ENCODE measurements around the gene RMDN3. TPM values are rescaled to one million over a fixed set of nuclear protein-coding genes. Genes with fewer than 3 reads are reported as not detected.

The RMDN3 gene
- total RNA-seq, 1 experiment from 2014 or later: 15.7 TPM

DNA sequence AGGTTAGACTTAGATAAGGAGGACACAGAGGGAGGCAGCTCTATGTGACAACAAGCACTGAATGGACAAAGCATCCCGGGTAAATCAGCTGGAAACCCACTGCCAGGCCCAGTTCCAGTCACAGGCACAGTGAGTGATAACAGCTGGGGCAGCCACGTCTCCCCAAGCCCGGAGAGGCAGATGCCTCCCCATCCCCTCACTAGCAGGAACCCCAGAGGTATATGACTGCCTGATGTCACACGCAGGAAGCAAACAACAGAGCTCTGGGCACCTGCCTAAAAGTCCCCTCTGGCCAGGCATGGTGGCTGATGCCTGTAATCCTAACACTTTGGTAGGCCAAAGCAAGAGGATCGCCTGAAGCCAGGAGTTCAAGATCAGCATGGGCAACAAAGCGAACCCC is 32.9 kb upstream of the RMDN3 start:
- no peaks in the 10 kb centered on the region for H3K9me3 ChIP-seq (ENCODE audit: insufficient read depth, low read depth)
- no peaks in the 10 kb centered on the region for H4K20me1 ChIP-seq (ENCODE audit: insufficient read depth)
- TF ChIP-seq, protein P1, sequence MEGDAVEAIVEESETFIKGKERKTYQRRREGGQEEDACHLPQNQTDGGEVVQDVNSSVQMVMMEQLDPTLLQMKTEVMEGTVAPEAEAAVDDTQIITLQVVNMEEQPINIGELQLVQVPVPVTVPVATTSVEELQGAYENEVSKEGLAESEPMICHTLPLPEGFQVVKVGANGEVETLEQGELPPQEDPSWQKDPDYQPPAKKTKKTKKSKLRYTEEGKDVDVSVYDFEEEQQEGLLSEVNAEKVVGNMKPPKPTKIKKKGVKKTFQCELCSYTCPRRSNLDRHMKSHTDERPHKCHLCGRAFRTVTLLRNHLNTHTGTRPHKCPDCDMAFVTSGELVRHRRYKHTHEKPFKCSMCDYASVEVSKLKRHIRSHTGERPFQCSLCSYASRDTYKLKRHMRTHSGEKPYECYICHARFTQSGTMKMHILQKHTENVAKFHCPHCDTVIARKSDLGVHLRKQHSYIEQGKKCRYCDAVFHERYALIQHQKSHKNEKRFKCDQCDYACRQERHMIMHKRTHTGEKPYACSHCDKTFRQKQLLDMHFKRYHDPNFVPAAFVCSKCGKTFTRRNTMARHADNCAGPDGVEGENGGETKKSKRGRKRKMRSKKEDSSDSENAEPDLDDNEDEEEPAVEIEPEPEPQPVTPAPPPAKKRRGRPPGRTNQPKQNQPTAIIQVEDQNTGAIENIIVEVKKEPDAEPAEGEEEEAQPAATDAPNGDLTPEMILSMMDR (conservative IDR thresholded peaks at IDR 0.05): no peak
- TF ChIP-seq EZH2 (IDR thresholded peaks at IDR 0.05; ENCODE audit: low read depth): no peak
- no TSS peak for BruUV-seq (replicated peaks)
- intact Hi-C loops (cut with micrococcal nuclease; ENCODE audit: unreplicated experiment): loop anchor here (1.0 kb wide), 6 partner anchors 19 to 104 kb away; partner anchors contain the start of genes C15orf62, DNAJC17 and ZFYVE19
- H3K4me3 ChIP-seq: peak overlapping the region; percentile 39; the same call in 1 of the 2 replicates
- H3K36me3 ChIP-seq (ENCODE audit: low read depth): no peaks in the 10 kb centered on the region
- H3K27me3 ChIP-seq (ENCODE audit: insufficient read depth, low read depth): no peaks in the 10 kb centered on the region
- peaks cover 68% of the 10 kb centered on the region for H3F3A ChIP-seq (ENCODE audit: insufficient read depth, low read depth)
- POLR2A ChIA-PET (ENCODE audit: unreplicated experiment): interaction anchor here (0.6 to 0.9 kb wide), 4 partner anchors 19 to 358 kb away, joined by 3 to 5 read pairs (median 4); partner anchors contain the start of genes DNAJC17 and SPINT1
- H3K4me2 ChIP-seq: peak overlapping the region; percentile 68
- H3K79me2 ChIP-seq (ENCODE audit: low read depth): peaks cover 62% of the 10 kb centered on the region
- peak overlapping the region; percentile 98 for H3K27ac ChIP-seq
- CTCF ChIA-PET: interaction anchor here (0.7 to 1.5 kb wide), 3 partner anchors 70 to 104 kb away, joined by 3 to 7 read pairs (median 4); no protein-coding TSS in a partner anchor
- H3K4me1 ChIP-seq (replicated peaks; ENCODE audit: insufficient read depth): peaks cover 85% of the 10 kb centered on the region
- no peaks in the 10 kb centered on the region for H3K9me2 ChIP-seq (ENCODE audit: insufficient read depth)
- DNase-seq: no peak
- no peak overlapping the region for H2AFZ ChIP-seq

GRCh38 chr15:40787344-40787841 is 32.3 kb upstream of the RMDN3 start:
- intact Hi-C loops (cut with micrococcal nuclease; ENCODE audit: unreplicated experiment): loop anchor here (1.0 kb wide), 6 partner anchors 18 to 105 kb away; partner anchors contain the start of genes C15orf62, DNAJC17 and ZFYVE19

GRCh38 chr15:40785814-40786213 is 30.8 kb upstream of the RMDN3 start:
- H3F3A ChIP-seq (ENCODE audit: insufficient read depth, low read depth): peaks cover 61% of the 10 kb centered on the region
- ChIA-PET POLR2A (ENCODE audit: unreplicated experiment) (interaction anchor here (0.6 to 0.7 kb wide), 2 partner anchors 21 to 223 kb away, joined by 4 to 7 read pairs; no protein-coding TSS in a partner anchor), CTCF (interaction anchor here (1.2 to 1.8 kb wide), 4 partner anchors 39 to 106 kb away, joined by 3 to 7 read pairs (median 4); no protein-coding TSS in a partner anchor)
- no peak for TF ChIP-seq EZH2 (IDR thresholded peaks at IDR 0.05; ENCODE audit: low read depth)
- TF ChIP-seq, protein P1 (conservative IDR thresholded peaks at IDR 0.05): no peak
- no peak overlapping the region for H2AFZ ChIP-seq
- H3K4me3 ChIP-seq: peak overlapping the region; percentile 45; the same call in 1 of the 2 replicates
- peaks cover 63% of the 10 kb centered on the region for H3K4me1 ChIP-seq (replicated peaks; ENCODE audit: insufficient read depth)
- DNase-seq: peak; percentile 74 to 91
- H3K36me3 ChIP-seq (ENCODE audit: low read depth): no peaks in the 10 kb centered on the region
- peak overlapping the region; percentile 98 for H3K27ac ChIP-seq
- no peaks in the 10 kb centered on the region for H3K9me2 ChIP-seq (ENCODE audit: insufficient read depth)
- no peaks in the 10 kb centered on the region for H4K20me1 ChIP-seq (ENCODE audit: insufficient read depth)
- peaks cover 45% of the 10 kb centered on the region for H3K79me2 ChIP-seq (ENCODE audit: low read depth)
- intact Hi-C loops (cut with micrococcal nuclease; ENCODE audit: unreplicated experiment): no loop called here
- H3K9me3 ChIP-seq (ENCODE audit: insufficient read depth, low read depth): no peaks in the 10 kb centered on the region
- peak overlapping the region; percentile 74 for H3K4me2 ChIP-seq
- BruUV-seq (replicated peaks): no TSS peak
- H3K27me3 ChIP-seq (ENCODE audit: insufficient read depth, low read depth): no peaks in the 10 kb centered on the region

More at GRCh38 chr15:40787344-40787841, 32.3 kb upstream of the RMDN3 start:
- Histone ChIP-seq H3K27ac (peak overlapping the region; percentile 98), H3K4me2 (peak overlapping the region; percentile 74), H3K4me1 (replicated peaks; ENCODE audit: insufficient read depth) (peaks cover 79% of the 10 kb centered on the region), H3K4me3 (no peak overlapping the region; the same call in 1 of the 2 replicates), H3K79me2 (ENCODE audit: low read depth) (peaks cover 58% of the 10 kb centered on the region), H2AFZ (no peak overlapping the region), H3F3A (ENCODE audit: insufficient read depth, low read depth) (peaks cover 68% of the 10 kb centered on the region), H3K9me3 (ENCODE audit: insufficient read depth, low read depth) (no peaks in the 10 kb centered on the region), H3K9me2 (ENCODE audit: insufficient read depth) (no peaks in the 10 kb centered on the region), H3K36me3 (ENCODE audit: low read depth) (no peaks in the 10 kb centered on the region), H3K27me3 (ENCODE audit: insufficient read depth, low read depth) (no peaks in the 10 kb centered on the region), H4K20me1 (ENCODE audit: insufficient read depth) (no peaks in the 10 kb centered on the region)
- TF ChIP-seq EZH2 (IDR thresholded peaks at IDR 0.05; ENCODE audit: low read depth): no peak
- TF ChIP-seq, protein P1 (conservative IDR thresholded peaks at IDR 0.05): no peak
- ChIA-PET CTCF (interaction anchor here (1.5 kb wide), 2 partner anchors 70 to 72 kb away, joined by 3 to 4 read pairs; no protein-coding TSS in a partner anchor), POLR2A (ENCODE audit: unreplicated experiment) (interaction anchor here (0.6 to 0.7 kb wide), 4 partner anchors 20 to 357 kb away, joined by 3 to 5 read pairs (median 4); partner anchors contain the start of gene DNAJC17)
- no TSS peak for BruUV-seq (replicated peaks)
- DNase-seq: peak; percentile 91 to 97

All from PC-9 (cell line).